Psoas muscle (tissue), 8 donors: ENCODE results near the gene ALAD. TPM values are rescaled to one million over a fixed set of nuclear protein-coding genes. Genes with fewer than 3 reads are reported as not detected.
"Not testable (repeated sequence)": the region's sequence is repeated elsewhere in the genome, so short reads cannot be mapped to it uniquely, and the experiment has no call there.

Source experiments
- ATAC-seq, 4 donors: fragments of 200-7000 bp; cut with Tn5 transposase; one replicate each; pipeline ENCODE4 v1.9.1; 2020; ENCODE audit warnings: moderate library complexity in 3 of 4, mild to moderate bottlenecking in 2 of 4
- DNase-seq, 2 donors: peaks; one replicate each; pipeline ENCODE4 v3.0.0-alpha.2; 2020
- H3K27ac ChIP-seq: fragments of 200-600 bp; one replicate; pipeline ENCODE4 v1.8.0; 2022
- H3K27me3 ChIP-seq, 3 donors: fragments of 200-600 bp in 1 of 3; one replicate each; pipeline versions ENCODE4 v1.6.1 to v1.8.0; 2013 to 2022; ENCODE audit warnings: low read length in 2 of 3, mild to moderate bottlenecking in 2 of 3, moderate library complexity in 1 of 3; ENCODE audit not compliant: insufficient read depth in 3 of 3
- H3K36me3 ChIP-seq, 2 donors: fragments of 200-600 bp in 1 of 2; one replicate each; pipeline versions ENCODE4 v1.6.1 to v1.8.0; 2013 to 2022; ENCODE audit warnings: low read depth in 1 of 2, mild to moderate bottlenecking in 1 of 2, moderate library complexity in 1 of 2; ENCODE audit not compliant: insufficient read depth in 1 of 2
- H3K4me1 ChIP-seq: fragments of 200-600 bp; one replicate; pipeline ENCODE4 v1.8.0; 2022
- H3K4me3 ChIP-seq: fragments of 200-600 bp; one replicate; pipeline ENCODE4 v1.8.0; 2022; ENCODE audit warnings: mild to moderate bottlenecking
- H3K9me3 ChIP-seq: fragments of 200-600 bp; one replicate; pipeline ENCODE4 v1.8.0; 2022
- WGBS, 3 donors: extraction: QIAGEN DNeasy Blood & Tissue Kit; methylation state at CpG; one replicate each; pipeline versions ENCODE4 v1.1.6 to v1.1.7; 2013; 5-methylcytosine and 5-hydroxymethylcytosine counted together
- intact Hi-C, 2 donors: fragments of 100-400 bp; cut with DNase I; formaldehyde crosslinking; loops; one replicate each; pipeline versions ENCODE4 v1.11.0 to v1.14.2; 2022
- long read RNA-seq, 2 donors: library from polyadenylated mRNA; unstranded; transcript quantifications; one replicate each; pipeline ENCODE4 v2.0.0, GENCODE V29; 2021
- polyA plus RNA-seq, 3 donors: library from polyadenylated mRNA; stranded (reverse); fragments of 200-250 nt; gene quantifications; one replicate each; pipeline ENCODE4 v1.2.3, GENCODE V29; 2013
- total RNA-seq, 4 donors: library from RNA; stranded (reverse); fragmentation: NEBNext Ultra II Directional in 2 of 4; extraction: Animal tissue kit (Norgen Biotek cat#: 25700) in 2 of 4; gene quantifications; one replicate each; pipeline versions ENCODE4 v1.2.1 to v1.2.4, GENCODE V29; 2021 to 2023
- TF ChIP-seq, protein P1 (sequence below): fragments of 200-600 bp; IDR thresholded peaks from one replicate; pipeline ENCODE4 v1.8.0; 2022; ENCODE audit warnings: antibody characterized with exemption
- donor health status: healthy with polysubstance abuse.
- donor health status: DM: no; HTN: no; CAD: no; lungs with moderate emphysema.
- donor health status: Bipolar disorder and iron deficiency.
- donor health status: healthy.
- donor health status: DM: yes; HTN: yes; CAD: no.
- donor health status: DM: no; HTN: no; CAD: no.
- donor health status: DM: no; HTN: no; CAD: no.
- donor health status: DM: yes; HTN: yes; CAD: no.

The ALAD gene
- 10 to 100 TPM; 13.1 to 29.0 (median 19.8) TPM for total RNA-seq
- polyA plus RNA-seq: 10 to 100 TPM; 13.7 to 43.1 (median 17.3) TPM
- long read RNA-seq, donor 1, transcript ALAD-201 (12 exons, 3,173 nt): major isoform, 27 of 33 reads
- long read RNA-seq, donor 1, partial matches to known transcripts: 0 of 33 reads
- long read RNA-seq, donor 1, other reads (novel, unspliced or antisense): 5 of 33 reads
- long read RNA-seq, donor 2, transcript ALAD-201 (12 exons, 3,173 nt): major isoform, 50 of 63 reads
- long read RNA-seq, donor 2, partial matches to known transcripts: 7 of 63 reads
- long read RNA-seq, donor 2, other reads (novel, unspliced or antisense): 5 of 63 reads

- ATAC-seq: peak; percentile 100
Measured at GRCh38 chr9:113401027-113401792, at the start of gene ALAD. Gene ALAD (minus strand): TSS chr9:113401284. CDS start chr9:113393559, 7,725 bp downstream.

GRCh38 chr9:113449376-113449775, 48.3 kb upstream of the ALAD start:
- DNase-seq: no peak
- H3K9me3 ChIP-seq: no peaks in the 10 kb centered on the region
- no peaks in the 10 kb centered on the region for H3K4me1 ChIP-seq
- no peak for ATAC-seq
- TF ChIP-seq, protein P1, sequence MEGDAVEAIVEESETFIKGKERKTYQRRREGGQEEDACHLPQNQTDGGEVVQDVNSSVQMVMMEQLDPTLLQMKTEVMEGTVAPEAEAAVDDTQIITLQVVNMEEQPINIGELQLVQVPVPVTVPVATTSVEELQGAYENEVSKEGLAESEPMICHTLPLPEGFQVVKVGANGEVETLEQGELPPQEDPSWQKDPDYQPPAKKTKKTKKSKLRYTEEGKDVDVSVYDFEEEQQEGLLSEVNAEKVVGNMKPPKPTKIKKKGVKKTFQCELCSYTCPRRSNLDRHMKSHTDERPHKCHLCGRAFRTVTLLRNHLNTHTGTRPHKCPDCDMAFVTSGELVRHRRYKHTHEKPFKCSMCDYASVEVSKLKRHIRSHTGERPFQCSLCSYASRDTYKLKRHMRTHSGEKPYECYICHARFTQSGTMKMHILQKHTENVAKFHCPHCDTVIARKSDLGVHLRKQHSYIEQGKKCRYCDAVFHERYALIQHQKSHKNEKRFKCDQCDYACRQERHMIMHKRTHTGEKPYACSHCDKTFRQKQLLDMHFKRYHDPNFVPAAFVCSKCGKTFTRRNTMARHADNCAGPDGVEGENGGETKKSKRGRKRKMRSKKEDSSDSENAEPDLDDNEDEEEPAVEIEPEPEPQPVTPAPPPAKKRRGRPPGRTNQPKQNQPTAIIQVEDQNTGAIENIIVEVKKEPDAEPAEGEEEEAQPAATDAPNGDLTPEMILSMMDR: no peak
- 59 to 78% (median 77%) methylated on average over 2 of the region's 2 CpGs for WGBS, 3 donors
- no peaks in the 10 kb centered on the region for H3K27me3 ChIP-seq
- no peak overlapping the region for H3K4me3 ChIP-seq
- H3K36me3 ChIP-seq: no peaks in the 10 kb centered on the region
- H3K27ac ChIP-seq: no peak overlapping the region
- intact Hi-C loops: no loop called here

More at GRCh38 chr9:113401027-113401792, at the start of gene ALAD:
- H3K4me1 ChIP-seq: peaks cover 14% of the 10 kb centered on the region
- peak; percentile 100 for DNase-seq
- 2 to 3% (median 3%) methylated on average over 36 to 50 of the region's 50 CpGs for WGBS, 3 donors
- H3K36me3 ChIP-seq: no peaks in the 10 kb centered on the region
- H3K4me3 ChIP-seq: peak within 1 kb of the TSS; percentile 77
- no peaks in the 10 kb centered on the region for H3K9me3 ChIP-seq
- no peaks in the 10 kb centered on the region for H3K27me3 ChIP-seq
- TF ChIP-seq, protein P1: peak; percentile 93
- peak within 1 kb of the TSS; percentile 69 for H3K27ac ChIP-seq
- intact Hi-C loops: loop anchor here (5.0 to 10.0 kb wide), 6 partner anchors 59 to 256 kb away; partner anchors contain the start of genes CDC26 (in 1 of the 2), PRPF4 (in 1 of the 2), SLC31A2 (in 1 of the 2) and WDR31 (in 1 of the 2)

DNA sequence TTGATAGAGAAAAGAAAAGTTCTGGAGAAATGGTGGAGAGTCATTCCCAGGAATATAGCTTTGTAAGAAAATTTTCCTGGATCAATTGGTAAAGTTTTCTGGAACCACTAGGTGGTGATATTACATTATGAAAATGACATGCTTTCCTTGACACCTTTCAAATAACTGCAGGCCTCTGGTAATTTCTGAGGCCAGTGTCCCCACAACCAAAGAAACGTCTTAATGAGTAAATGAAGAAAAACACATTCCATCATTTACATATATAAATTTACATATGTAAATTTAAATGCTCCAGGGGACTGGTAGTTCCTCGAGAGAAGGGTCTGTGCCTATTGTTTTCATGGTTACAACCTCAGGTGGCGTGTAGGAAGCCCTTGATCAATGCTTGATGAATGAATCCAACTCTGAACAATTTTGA, 45.2 kb upstream of the ALAD start:
- Histone ChIP-seq H3K27ac (no peak overlapping the region), H3K4me3 (no peak overlapping the region), H3K36me3 (no peaks in the 10 kb centered on the region), H3K4me1 (no peaks in the 10 kb centered on the region), H3K27me3 (no peaks in the 10 kb centered on the region), H3K9me3 (no peaks in the 10 kb centered on the region)
- TF ChIP-seq, protein P1: peak; percentile 72
- WGBS, 3 donors: 55 to 58% (median 56%) methylated on average over 3 of the region's 3 CpGs
- intact Hi-C loops: loop anchor here (2.0 kb wide), 2 partner anchors 140 to 208 kb away; no protein-coding TSS in a partner anchor
- DNase-seq (no peak), ATAC-seq (peak; percentile 48 to 89 (median 70))

DNA sequence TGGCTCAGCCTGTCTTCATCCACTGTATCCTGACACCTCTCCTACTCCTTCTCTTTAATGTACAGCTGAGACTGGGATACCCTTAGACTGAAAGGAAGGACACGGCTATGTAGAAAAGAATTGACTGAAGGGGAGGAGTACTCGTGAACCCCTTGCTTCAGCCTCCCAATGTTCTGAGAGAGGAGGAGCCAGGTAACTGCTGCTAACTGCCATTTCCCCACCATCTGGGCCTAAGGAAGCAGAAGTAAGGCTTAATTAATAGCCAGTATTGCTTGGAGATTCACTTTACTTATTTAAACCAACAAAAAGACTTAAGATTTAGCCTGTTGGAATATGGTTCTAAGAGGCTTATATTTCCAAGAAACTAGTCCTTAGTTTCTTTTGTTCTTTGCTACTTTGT, 43.7 kb upstream of the ALAD start:
- Histone ChIP-seq H3K27me3 (no peaks in the 10 kb centered on the region), H3K4me3 (no peak overlapping the region), H3K27ac (no peak overlapping the region), H3K4me1 (no peaks in the 10 kb centered on the region), H3K36me3 (no peaks in the 10 kb centered on the region), H3K9me3 (no peaks in the 10 kb centered on the region)
- ATAC-seq (no peak), DNase-seq (no peak)
- TF ChIP-seq, protein P1: no peak
- intact Hi-C loops: loop anchor here (2.0 kb wide), 2 partner anchors 144 to 214 kb away; no protein-coding TSS in a partner anchor
- 83 to 91% (median 88%) methylated on average over 2 of the region's 2 CpGs for WGBS, 3 donors

DNA sequence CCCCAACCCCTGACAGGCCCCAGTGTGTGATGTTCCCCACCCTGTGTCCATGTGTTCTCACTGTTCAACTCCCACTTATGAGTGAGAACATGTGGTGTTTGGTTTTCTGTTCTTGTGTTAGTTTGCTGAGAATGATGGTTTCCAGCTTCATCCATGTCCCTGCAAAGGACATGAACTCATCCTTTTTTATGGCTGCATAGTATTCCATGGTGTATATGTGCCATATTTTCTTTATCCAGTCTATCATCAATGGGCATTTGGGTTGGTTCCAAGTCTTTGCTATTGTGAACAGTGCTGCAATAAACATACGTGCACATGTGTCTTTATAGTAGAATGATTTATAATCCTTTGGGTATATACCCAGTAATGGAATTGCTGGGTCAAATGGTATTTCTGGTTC, 36.6 kb upstream of the ALAD start:
- H3K4me3 ChIP-seq, H3K27ac ChIP-seq, ATAC-seq, H3K27me3 ChIP-seq, H3K4me1 ChIP-seq, H3K36me3 ChIP-seq, DNase-seq, H3K9me3 ChIP-seq, intact Hi-C loops: not testable (repeated sequence)
- WGBS, 3 donors: 89 to 94% (median 91%) methylated on average over 1 of the region's 1 CpG
